Measurements from ENCODE around the gene ACO2.

ACO2 gene

DNA sequence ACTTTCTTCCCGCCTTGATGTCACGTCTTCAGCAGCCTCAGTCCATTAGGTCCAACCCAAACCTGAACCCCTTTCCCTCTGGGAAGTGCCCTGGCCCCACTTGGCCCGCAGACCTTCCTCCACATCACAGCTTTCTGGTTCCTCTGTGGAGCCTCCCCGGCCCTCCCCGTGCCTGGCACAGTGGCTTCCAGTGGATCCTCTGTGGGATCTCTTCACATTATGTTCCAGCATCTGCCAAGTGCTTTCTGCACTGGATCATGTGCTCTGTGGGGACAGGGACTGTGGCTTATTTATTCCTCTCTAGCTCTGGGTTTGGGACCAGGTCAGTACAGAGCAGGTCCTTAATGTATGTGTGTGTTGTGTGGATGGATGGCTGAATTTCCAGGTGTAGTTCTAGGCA, 44.5 kb downstream of the ACO2 start:
- TF ChIP-seq, protein P1, sequence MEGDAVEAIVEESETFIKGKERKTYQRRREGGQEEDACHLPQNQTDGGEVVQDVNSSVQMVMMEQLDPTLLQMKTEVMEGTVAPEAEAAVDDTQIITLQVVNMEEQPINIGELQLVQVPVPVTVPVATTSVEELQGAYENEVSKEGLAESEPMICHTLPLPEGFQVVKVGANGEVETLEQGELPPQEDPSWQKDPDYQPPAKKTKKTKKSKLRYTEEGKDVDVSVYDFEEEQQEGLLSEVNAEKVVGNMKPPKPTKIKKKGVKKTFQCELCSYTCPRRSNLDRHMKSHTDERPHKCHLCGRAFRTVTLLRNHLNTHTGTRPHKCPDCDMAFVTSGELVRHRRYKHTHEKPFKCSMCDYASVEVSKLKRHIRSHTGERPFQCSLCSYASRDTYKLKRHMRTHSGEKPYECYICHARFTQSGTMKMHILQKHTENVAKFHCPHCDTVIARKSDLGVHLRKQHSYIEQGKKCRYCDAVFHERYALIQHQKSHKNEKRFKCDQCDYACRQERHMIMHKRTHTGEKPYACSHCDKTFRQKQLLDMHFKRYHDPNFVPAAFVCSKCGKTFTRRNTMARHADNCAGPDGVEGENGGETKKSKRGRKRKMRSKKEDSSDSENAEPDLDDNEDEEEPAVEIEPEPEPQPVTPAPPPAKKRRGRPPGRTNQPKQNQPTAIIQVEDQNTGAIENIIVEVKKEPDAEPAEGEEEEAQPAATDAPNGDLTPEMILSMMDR (IDR thresholded peaks at IDR 0.05; ENCODE audit: extremely low read depth, missing control alignments) = no peak
- no peak for DNase-seq (ENCODE audit: low spot score)

- TF ChIP-seq, protein P1 (IDR thresholded peaks at IDR 0.05; ENCODE audit: extremely low read depth, missing control alignments) = no peak
- DNase-seq (ENCODE audit: low spot score) = no peak
Measured at GRCh38 chr22:41516462-41516861, 47.5 kb downstream of the ACO2 start.

DNA sequence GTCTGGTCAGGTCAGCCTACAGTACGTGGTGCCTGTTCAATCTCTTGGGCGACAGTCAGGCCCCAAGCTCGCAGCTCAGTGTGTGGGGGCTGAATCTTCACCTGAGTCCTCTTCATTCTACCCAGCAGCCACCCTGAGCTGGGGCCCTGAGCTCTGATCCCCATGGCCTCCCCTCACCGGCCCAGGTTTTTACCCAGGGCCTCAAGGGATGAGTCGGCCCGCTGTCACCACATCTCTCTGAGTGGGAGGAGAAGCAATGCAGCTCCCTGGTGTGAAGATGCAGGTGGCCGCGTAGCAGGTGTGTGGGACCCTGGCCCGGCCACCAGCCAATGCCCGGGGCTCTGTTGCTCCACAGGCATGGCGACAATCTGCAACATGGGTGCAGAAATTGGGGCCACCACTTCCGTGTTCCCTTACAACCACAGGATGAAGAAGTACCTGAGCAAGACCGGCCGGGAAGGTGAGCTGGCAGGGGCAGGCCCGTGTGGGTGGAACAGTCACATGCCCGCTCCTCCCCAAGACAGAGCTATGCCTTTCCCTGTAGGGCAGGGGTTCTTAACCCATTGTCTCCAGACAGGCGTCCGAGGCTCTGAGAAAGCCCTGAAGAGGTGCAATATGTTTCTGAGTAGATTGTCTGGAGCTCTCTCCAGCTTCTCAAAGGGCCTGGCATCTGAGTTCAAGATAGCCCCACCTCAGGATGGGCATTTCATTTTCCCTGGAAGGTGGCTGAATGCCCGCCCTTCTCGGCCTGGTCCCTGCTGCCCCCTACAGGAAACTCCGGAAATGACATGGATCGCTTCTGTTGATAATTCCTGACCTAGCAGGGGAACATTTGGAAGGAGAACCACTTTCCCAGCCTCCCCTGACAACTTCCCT, 48.5 kb downstream of the ACO2 start:
- TF ChIP-seq, protein P1 (IDR thresholded peaks at IDR 0.05; ENCODE audit: extremely low read depth, missing control alignments) = peak; percentile 63
- DNase-seq (ENCODE audit: low spot score) = peak; percentile 59

DNA sequence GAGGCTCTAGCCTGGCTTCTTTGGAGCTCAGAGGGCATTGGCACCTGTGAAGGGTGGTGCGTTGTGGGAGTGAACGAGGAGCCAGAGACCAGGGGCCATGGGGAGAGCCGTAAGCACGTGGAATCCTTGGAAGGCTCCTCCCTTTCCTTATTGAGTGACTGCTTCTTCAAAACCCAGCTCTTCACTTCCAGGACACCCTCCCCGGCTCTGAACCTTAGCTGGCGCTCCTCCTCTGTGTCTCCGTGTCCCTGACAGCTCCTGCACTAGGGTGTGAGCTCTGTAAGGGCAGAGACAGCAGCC, 49.1 kb downstream of the ACO2 start:
- TF ChIP-seq, protein P1 (IDR thresholded peaks at IDR 0.05; ENCODE audit: extremely low read depth, missing control alignments) = no peak
- no peak for DNase-seq (ENCODE audit: low spot score)

GRCh38 chr22:41521126-41521525, 52.2 kb downstream of the ACO2 start:
- TF ChIP-seq, protein P1 (IDR thresholded peaks at IDR 0.05; ENCODE audit: extremely low read depth, missing control alignments) = no peak
- DNase-seq (ENCODE audit: low spot score) = no peak

DNA sequence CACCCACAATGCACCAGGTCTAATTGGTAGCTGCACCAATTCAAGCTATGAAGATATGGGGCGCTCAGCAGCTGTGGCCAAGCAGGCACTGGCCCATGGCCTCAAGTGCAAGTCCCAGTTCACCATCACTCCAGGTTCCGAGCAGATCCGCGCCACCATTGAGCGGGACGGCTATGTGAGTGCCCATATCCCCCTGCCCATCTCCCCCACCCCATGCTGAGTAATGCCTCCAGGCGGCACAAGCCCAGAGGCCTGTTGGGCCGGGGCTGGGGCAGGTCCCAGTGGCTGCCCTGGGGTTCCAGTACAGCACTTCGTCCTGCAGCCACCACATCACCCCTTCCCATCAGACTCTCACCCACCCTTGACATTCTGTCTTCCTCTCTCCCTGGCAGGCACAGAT, 53.9 kb downstream of the ACO2 start:
- no peak for DNase-seq (ENCODE audit: low spot score)
- TF ChIP-seq, protein P1 (IDR thresholded peaks at IDR 0.05; ENCODE audit: extremely low read depth, missing control alignments) = no peak

- DNase-seq (ENCODE audit: low spot score) = no peak
- TF ChIP-seq, protein P1 (IDR thresholded peaks at IDR 0.05; ENCODE audit: extremely low read depth, missing control alignments) = no peak
Measured at GRCh38 chr22:41523464-41524221, 54.7 kb downstream of the ACO2 start.

Data from GM20000 (cell line).